ENCODE results near the gene ACE.

The ACE gene

DNA sequence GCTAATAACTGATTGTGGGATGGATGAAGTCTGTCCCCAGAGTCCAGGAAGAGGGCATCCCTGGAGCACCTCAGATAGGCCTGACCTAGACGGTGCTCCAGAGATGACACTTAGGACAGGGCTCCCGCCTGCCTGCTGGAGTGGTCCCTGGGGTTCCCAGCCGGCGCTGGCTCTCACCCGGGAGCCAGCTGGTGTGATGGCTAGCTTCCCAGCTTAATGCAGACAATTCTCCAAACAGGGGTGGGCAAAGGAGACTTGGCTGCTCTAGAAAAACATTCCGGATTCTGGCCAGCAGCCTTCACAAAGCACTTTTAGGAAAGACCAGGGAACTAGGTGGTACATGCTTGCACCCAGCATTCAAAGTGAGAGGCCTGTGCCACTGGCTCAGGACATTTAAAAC is 18.6 kb downstream of the ACE start:
- no CpG with 5 or more reads among the region's 6 CpGs for WGBS (ENCODE audit: extremely low coverage, insufficient coverage, insufficient read length)
- no peak overlapping the region for H2AFZ ChIP-seq (ENCODE audit: insufficient read depth, low read length, poor library complexity)
- DNase-seq: no peak
- no peaks in the 10 kb centered on the region for H3K79me2 ChIP-seq (ENCODE audit: control insufficient read depth, insufficient read depth, low read length, poor library complexity)
- H3K9ac ChIP-seq (ENCODE audit: low read length): no peak overlapping the region
- H3K18ac ChIP-seq (ENCODE audit: low read length): no peak overlapping the region
- no peak overlapping the region for H2BK12ac ChIP-seq (ENCODE audit: low read length)
- H2AK5ac ChIP-seq (ENCODE audit: low read length): no peak overlapping the region
- H3K4me3 ChIP-seq (ENCODE audit: low read depth, low read length): no peak overlapping the region
- no peak overlapping the region for H2BK120ac ChIP-seq (ENCODE audit: insufficient read depth, low read length, poor library complexity)
- no peak overlapping the region for H4K12ac ChIP-seq (ENCODE audit: low read depth, low read length)
- H3K14ac ChIP-seq (ENCODE audit: low read length): no peak overlapping the region
- no peaks in the 10 kb centered on the region for H3K27me3 ChIP-seq (ENCODE audit: insufficient read depth, low read length)
- H3K4me2 ChIP-seq (ENCODE audit: low read length): no peak overlapping the region
- no peak overlapping the region for H3K23ac ChIP-seq (ENCODE audit: low read length)
- H2BK5ac ChIP-seq (ENCODE audit: low read depth, low read length, poor library complexity): no peak overlapping the region
- no peaks in the 10 kb centered on the region for H3K36me3 ChIP-seq (ENCODE audit: control insufficient read depth in 1 of 2, insufficient read depth in 2 of 2, low read length in 2 of 2)
- peaks cover 2% of the 10 kb centered on the region for H3K9me3 ChIP-seq (ENCODE audit: insufficient read depth, low read depth, low read length)
- no peaks in the 10 kb centered on the region for H3K4me1 ChIP-seq (ENCODE audit: control insufficient read depth in 1 of 2, insufficient read depth in 2 of 2, low read length in 2 of 2)
- no peak overlapping the region for H3K4ac ChIP-seq (ENCODE audit: low read depth, low read length)
- no peak overlapping the region for H4K91ac ChIP-seq (ENCODE audit: low read depth, low read length)
- no peak overlapping the region for H3K27ac ChIP-seq (ENCODE audit: low read depth, low read length)
- no peak overlapping the region for H4K8ac ChIP-seq (ENCODE audit: low read depth, low read length)
- no peaks in the 10 kb centered on the region for H3K79me1 ChIP-seq (ENCODE audit: low read length)

- no peak overlapping the region for H4K12ac ChIP-seq (ENCODE audit: low read depth, low read length)
- WGBS (ENCODE audit: extremely low coverage, insufficient coverage, insufficient read length): no CpG with 5 or more reads among the region's 12 CpGs
- no peak for DNase-seq
- no peak overlapping the region for H2AFZ ChIP-seq (ENCODE audit: insufficient read depth, low read length, poor library complexity)
- no peaks in the 10 kb centered on the region for H3K79me1 ChIP-seq (ENCODE audit: low read length)
- H3K27me3 ChIP-seq (ENCODE audit: insufficient read depth, low read length): no peaks in the 10 kb centered on the region
- H3K79me2 ChIP-seq (ENCODE audit: control insufficient read depth, insufficient read depth, low read length, poor library complexity): no peaks in the 10 kb centered on the region
- no peaks in the 10 kb centered on the region for H3K36me3 ChIP-seq (ENCODE audit: control insufficient read depth in 1 of 2, insufficient read depth in 2 of 2, low read length in 2 of 2)
- no peak overlapping the region for H4K91ac ChIP-seq (ENCODE audit: low read depth, low read length)
- H3K9me3 ChIP-seq (ENCODE audit: insufficient read depth, low read depth, low read length): peaks cover 2% of the 10 kb centered on the region
- no peak overlapping the region for H3K23ac ChIP-seq (ENCODE audit: low read length)
- no peak overlapping the region for H3K27ac ChIP-seq (ENCODE audit: low read depth, low read length)
- no peak overlapping the region for H3K4me2 ChIP-seq (ENCODE audit: low read length)
- H2AK5ac ChIP-seq (ENCODE audit: low read length): no peak overlapping the region
- H3K9ac ChIP-seq (ENCODE audit: low read length): no peak overlapping the region
- no peak overlapping the region for H2BK12ac ChIP-seq (ENCODE audit: low read length)
- no peak overlapping the region for H2BK5ac ChIP-seq (ENCODE audit: low read depth, low read length, poor library complexity)
- no peak overlapping the region for H2BK120ac ChIP-seq (ENCODE audit: insufficient read depth, low read length, poor library complexity)
- H3K18ac ChIP-seq (ENCODE audit: low read length): no peak overlapping the region
- no peak overlapping the region for H3K4ac ChIP-seq (ENCODE audit: low read depth, low read length)
- H3K14ac ChIP-seq (ENCODE audit: low read length): no peak overlapping the region
- no peak overlapping the region for H4K8ac ChIP-seq (ENCODE audit: low read depth, low read length)
- H3K4me3 ChIP-seq (ENCODE audit: low read depth, low read length): no peak overlapping the region
- no peaks in the 10 kb centered on the region for H3K4me1 ChIP-seq (ENCODE audit: control insufficient read depth in 1 of 2, insufficient read depth in 2 of 2, low read length in 2 of 2)
These were observed 19.3 kb downstream of the ACE start for GRCh38 chr17:63496177-63496576.

- no peak overlapping the region for H3K4me3 ChIP-seq (ENCODE audit: low read depth, low read length)
- no peak overlapping the region for H2AFZ ChIP-seq (ENCODE audit: insufficient read depth, low read length, poor library complexity)
- H4K8ac ChIP-seq (ENCODE audit: low read depth, low read length): no peak overlapping the region
- no peak overlapping the region for H3K27ac ChIP-seq (ENCODE audit: low read depth, low read length)
- no peak overlapping the region for H3K4ac ChIP-seq (ENCODE audit: low read depth, low read length)
- no peak overlapping the region for H2BK5ac ChIP-seq (ENCODE audit: low read depth, low read length, poor library complexity)
- H3K9ac ChIP-seq (ENCODE audit: low read length): no peak overlapping the region
- no peaks in the 10 kb centered on the region for H3K27me3 ChIP-seq (ENCODE audit: insufficient read depth, low read length)
- H3K4me1 ChIP-seq (ENCODE audit: control insufficient read depth in 1 of 2, insufficient read depth in 2 of 2, low read length in 2 of 2): no peaks in the 10 kb centered on the region
- no peak overlapping the region for H3K23ac ChIP-seq (ENCODE audit: low read length)
- H2BK120ac ChIP-seq (ENCODE audit: insufficient read depth, low read length, poor library complexity): no peak overlapping the region
- H3K9me3 ChIP-seq (ENCODE audit: insufficient read depth, low read depth, low read length): no peaks in the 10 kb centered on the region
- no peak overlapping the region for H3K14ac ChIP-seq (ENCODE audit: low read length)
- H3K79me1 ChIP-seq (ENCODE audit: low read length): no peaks in the 10 kb centered on the region
- H2BK12ac ChIP-seq (ENCODE audit: low read length): no peak overlapping the region
- H3K18ac ChIP-seq (ENCODE audit: low read length): no peak overlapping the region
- WGBS (ENCODE audit: extremely low coverage, insufficient coverage, insufficient read length): no CpG with 5 or more reads among the region's 36 CpGs
- H2AK5ac ChIP-seq (ENCODE audit: low read length): no peak overlapping the region
- H3K4me2 ChIP-seq (ENCODE audit: low read length): no peak overlapping the region
- no peaks in the 10 kb centered on the region for H3K36me3 ChIP-seq (ENCODE audit: control insufficient read depth in 1 of 2, insufficient read depth in 2 of 2, low read length in 2 of 2)
- no peak overlapping the region for H4K12ac ChIP-seq (ENCODE audit: low read depth, low read length)
- no peaks in the 10 kb centered on the region for H3K79me2 ChIP-seq (ENCODE audit: control insufficient read depth, insufficient read depth, low read length, poor library complexity)
- no peak overlapping the region for H4K91ac ChIP-seq (ENCODE audit: low read depth, low read length)
- no peak for DNase-seq
These were observed 20.0 kb downstream of the ACE start for GRCh38 chr17:63496663-63497400.

DNA sequence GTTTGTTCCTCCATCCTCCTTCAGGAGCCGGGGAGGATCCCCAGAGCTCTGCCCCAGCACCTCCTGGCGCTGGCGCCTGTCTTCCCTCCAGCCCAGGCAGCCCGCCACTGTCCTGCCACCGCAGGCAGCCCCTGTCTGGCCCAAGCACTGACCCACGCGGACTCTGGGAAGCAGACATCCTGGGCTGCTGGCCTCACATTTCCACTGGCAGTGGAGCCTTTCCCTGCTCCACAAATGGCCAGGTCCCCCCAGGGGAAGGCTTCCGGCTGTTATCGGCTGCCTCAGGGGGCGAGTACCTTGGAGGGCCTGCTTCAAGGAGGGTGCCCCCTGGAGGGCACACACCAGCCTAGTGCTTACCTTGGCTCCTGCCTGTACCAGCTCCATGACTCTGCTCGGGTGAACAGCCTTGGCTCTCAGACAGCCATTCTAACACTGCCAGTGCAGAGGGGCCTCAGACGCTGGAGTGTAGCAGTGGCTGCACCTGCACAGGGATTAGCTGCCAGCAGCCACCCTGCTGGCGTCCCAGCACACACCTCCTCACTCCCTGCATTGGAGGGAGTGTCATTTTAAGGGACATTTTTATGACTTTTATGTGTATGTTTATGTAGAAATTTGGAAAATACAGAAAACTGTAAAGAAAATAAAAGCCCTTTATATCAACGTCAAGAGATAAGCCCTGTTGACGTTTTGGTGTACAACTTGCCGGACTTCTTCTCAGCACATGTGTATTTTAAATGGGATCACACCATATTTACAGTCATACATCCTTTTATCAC is 21.0 kb downstream of the ACE start:
- H4K8ac ChIP-seq (ENCODE audit: low read depth, low read length): no peak overlapping the region
- H2BK12ac ChIP-seq (ENCODE audit: low read length): no peak overlapping the region
- H2BK5ac ChIP-seq (ENCODE audit: low read depth, low read length, poor library complexity): no peak overlapping the region
- H3K79me2 ChIP-seq (ENCODE audit: control insufficient read depth, insufficient read depth, low read length, poor library complexity): no peaks in the 10 kb centered on the region
- no peak overlapping the region for H2AK5ac ChIP-seq (ENCODE audit: low read length)
- no peaks in the 10 kb centered on the region for H3K9me3 ChIP-seq (ENCODE audit: insufficient read depth, low read depth, low read length)
- H3K23ac ChIP-seq (ENCODE audit: low read length): no peak overlapping the region
- H2AFZ ChIP-seq (ENCODE audit: insufficient read depth, low read length, poor library complexity): no peak overlapping the region
- H3K79me1 ChIP-seq (ENCODE audit: low read length): no peaks in the 10 kb centered on the region
- H3K36me3 ChIP-seq (ENCODE audit: control insufficient read depth in 1 of 2, insufficient read depth in 2 of 2, low read length in 2 of 2): no peaks in the 10 kb centered on the region
- H3K9ac ChIP-seq (ENCODE audit: low read length): no peak overlapping the region
- H3K27me3 ChIP-seq (ENCODE audit: insufficient read depth, low read length): no peaks in the 10 kb centered on the region
- no peak overlapping the region for H3K18ac ChIP-seq (ENCODE audit: low read length)
- H4K12ac ChIP-seq (ENCODE audit: low read depth, low read length): no peak overlapping the region
- H3K4me1 ChIP-seq (ENCODE audit: control insufficient read depth in 1 of 2, insufficient read depth in 2 of 2, low read length in 2 of 2): no peaks in the 10 kb centered on the region
- H2BK120ac ChIP-seq (ENCODE audit: insufficient read depth, low read length, poor library complexity): no peak overlapping the region
- no CpG with 5 or more reads among the region's 16 CpGs for WGBS (ENCODE audit: extremely low coverage, insufficient coverage, insufficient read length)
- H3K27ac ChIP-seq (ENCODE audit: low read depth, low read length): no peak overlapping the region
- no peak overlapping the region for H3K14ac ChIP-seq (ENCODE audit: low read length)
- no peak overlapping the region for H3K4me2 ChIP-seq (ENCODE audit: low read length)
- no peak overlapping the region for H3K4me3 ChIP-seq (ENCODE audit: low read depth, low read length)
- H4K91ac ChIP-seq (ENCODE audit: low read depth, low read length): no peak overlapping the region
- H3K4ac ChIP-seq (ENCODE audit: low read depth, low read length): no peak overlapping the region
- DNase-seq: no peak
